HEK293 (cell line): ENCODE results near the gene CXCL8.

Experiments used
- CTCF ChIA-PET: fragments of 350-600 bp; formaldehyde crosslinking; extraction: SDS; loops from one replicate; lab custom pipeline; 2021; ENCODE audit warnings: antibody characterized with exemption; lab: Yijun Ruan, JAX
- POLR2A ChIA-PET: fragments of 300-600 bp; formaldehyde crosslinking; extraction: SDS; loops from one replicate; lab custom pipeline; 2020; ENCODE audit warnings: antibody characterized with exemption, inconsistent platforms; lab: Yijun Ruan, JAX
- H3K27ac ChIP-seq: fragments of 200-500 bp; sonication (Bioruptor generic); 2 replicates; pipeline ENCODE4 v1.5.1; 2014; ENCODE audit warnings: low read depth, low read length, control low read depth, inconsistent platforms; ENCODE audit errors: extremely low read depth
- H3K36me3 ChIP-seq, 2 experiments: fragments of 200-500 bp in 1 of 2; sonication (Bioruptor generic) in 1 of 2; 1 replicate in 1 of 2; 2 replicates in 1 of 2; pipeline ENCODE4 v1.5.1; 2014 to 2017; ENCODE audit warnings: inconsistent platforms in 2 of 2, low read length in 2 of 2; ENCODE audit not compliant: control insufficient read depth in 2 of 2, insufficient read depth in 1 of 2
- H3K4me1 ChIP-seq: fragments of 200-500 bp; sonication (Bioruptor generic); 2 replicates; pipeline ENCODE4 v1.5.1; 2014; ENCODE audit warnings: mild to moderate bottlenecking, low read length, inconsistent platforms; ENCODE audit not compliant: control insufficient read depth, insufficient read depth
- H3K4me3 ChIP-seq: 2 replicates; pipeline ENCODE4 v1.5.1; 2011; ENCODE audit warnings: low read depth, mild to moderate bottlenecking, control low read depth, low read length, moderate library complexity
- H3K9me3 ChIP-seq: fragments of 200-500 bp; sonication (Bioruptor generic); 2 replicates; pipeline ENCODE4 v1.5.1; 2014; ENCODE audit warnings: low read depth, low read length, inconsistent platforms; ENCODE audit not compliant: control insufficient read depth, insufficient read depth
- IKZF3 ChIP-seq: fragments of 450-650 bp; IDR thresholded peaks from 2 replicates; pipeline ENCODE4 v1.5.0; 2018; ENCODE audit warnings: missing biosample characterization, mild to moderate bottlenecking, missing genetic modification characterization, moderate library complexity
- KLF7 ChIP-seq: fragments of 450-650 bp; formaldehyde crosslinking; IDR thresholded peaks from 2 replicates; pipeline ENCODE4 v1.5.1; 2016; ENCODE audit warnings: missing biosample characterization, missing genetic modification characterization, borderline replicate concordance
- MYNN ChIP-seq: fragments of 450-650 bp; formaldehyde crosslinking; IDR thresholded peaks from 2 replicates; pipeline ENCODE4 v1.5.1; 2016; ENCODE audit warnings: missing biosample characterization, missing genetic modification characterization, borderline replicate concordance
- PBX3 ChIP-seq: sonication (generic); formaldehyde crosslinking; IDR thresholded peaks from 2 replicates; pipeline ENCODE4 v1.8.1; 2022; ENCODE audit warnings: mild to moderate bottlenecking, moderate library complexity, missing genetic modification reagents
- SALL2 ChIP-seq: fragments of 450-650 bp; formaldehyde crosslinking; IDR thresholded peaks from 2 replicates; pipeline ENCODE4 v1.5.0; 2017; ENCODE audit warnings: missing biosample characterization, mild to moderate bottlenecking, missing genetic modification characterization, borderline replicate concordance
- SP3 ChIP-seq: fragments of 450-650 bp; formaldehyde crosslinking; IDR thresholded peaks from 2 replicates; pipeline ENCODE4 v1.5.1; 2016; ENCODE audit warnings: missing biosample characterization, missing genetic modification characterization
- TCF7L2 ChIP-seq: IDR thresholded peaks from 2 replicates; pipeline ENCODE4 v1.6.1; 2011; ENCODE audit warnings: low read depth, mild to moderate bottlenecking, inconsistent platforms, low read length, moderate library complexity, borderline replicate concordance
- TRIM28 ChIP-seq: IDR thresholded peaks from 2 replicates; pipeline ENCODE4 v1.6.1; 2011; ENCODE audit warnings: low read length, control low read depth, borderline replicate concordance
- ZBTB10 ChIP-seq: fragments of 450-650 bp; formaldehyde crosslinking; IDR thresholded peaks from 2 replicates; pipeline ENCODE4 v1.5.1; 2016; ENCODE audit warnings: missing biosample characterization, missing genetic modification characterization
- ZBTB21 ChIP-seq: fragments of 450-650 bp; formaldehyde crosslinking; IDR thresholded peaks from 2 replicates; pipeline ENCODE4 v1.5.1; 2017; ENCODE audit warnings: missing biosample characterization, missing genetic modification characterization
- ZBTB44 ChIP-seq: fragments of 450-650 bp; IDR thresholded peaks from 2 replicates; pipeline ENCODE4 v1.5.1; 2018; ENCODE audit warnings: missing biosample characterization, mild to moderate bottlenecking, missing genetic modification characterization
- ZBTB6 ChIP-seq: fragments of 450-650 bp; formaldehyde crosslinking; IDR thresholded peaks from 2 replicates; pipeline ENCODE4 v1.5.1; 2017; ENCODE audit warnings: missing biosample characterization, missing genetic modification characterization
- ZBTB8A ChIP-seq: fragments of 450-650 bp; formaldehyde crosslinking; IDR thresholded peaks from 2 replicates; pipeline ENCODE4 v1.5.1; 2016; ENCODE audit warnings: missing biosample characterization, missing genetic modification characterization
- ZNF121 ChIP-seq: fragments of 450-650 bp; formaldehyde crosslinking; IDR thresholded peaks from 2 replicates; pipeline ENCODE4 v1.5.1; 2016; ENCODE audit warnings: missing biosample characterization, missing genetic modification characterization
- ZNF140 ChIP-seq: fragments of 450-650 bp; formaldehyde crosslinking; IDR thresholded peaks from 2 replicates; pipeline ENCODE4 v1.5.1; 2016; ENCODE audit warnings: missing biosample characterization, missing genetic modification characterization
- ZNF16 ChIP-seq: fragments of 450-650 bp; formaldehyde crosslinking; IDR thresholded peaks from 2 replicates; pipeline ENCODE4 v1.5.1; 2016; ENCODE audit warnings: low read depth, missing biosample characterization, missing genetic modification characterization
- ZNF24 ChIP-seq: fragments of 450-650 bp; formaldehyde crosslinking; IDR thresholded peaks from 2 replicates; pipeline ENCODE4 v1.5.1; 2016; ENCODE audit warnings: missing biosample characterization, missing genetic modification characterization
- ZNF26 ChIP-seq: fragments of 450-650 bp; formaldehyde crosslinking; IDR thresholded peaks from 2 replicates; pipeline ENCODE4 v1.5.1; 2016; ENCODE audit warnings: missing biosample characterization, missing genetic modification characterization
- ZNF324 ChIP-seq: fragments of 450-650 bp; formaldehyde crosslinking; IDR thresholded peaks from 2 replicates; pipeline ENCODE4 v1.5.1; 2016; ENCODE audit warnings: missing biosample characterization, missing genetic modification characterization
- ZNF335 ChIP-seq: fragments of 450-650 bp; formaldehyde crosslinking; conservative IDR thresholded peaks from 2 replicates; pipeline ENCODE4 v1.5.1; 2016; ENCODE audit warnings: missing biosample characterization, missing genetic modification characterization
- ZNF423 ChIP-seq: fragments of 450-650 bp; formaldehyde crosslinking; IDR thresholded peaks from 2 replicates; pipeline ENCODE4 v1.5.1; 2016; ENCODE audit warnings: missing biosample characterization, missing genetic modification characterization
- ZNF426 ChIP-seq: fragments of 450-650 bp; formaldehyde crosslinking; IDR thresholded peaks from 2 replicates; pipeline ENCODE4 v1.5.1; 2017; ENCODE audit warnings: missing biosample characterization, missing genetic modification characterization, mild to moderate bottlenecking, inconsistent platforms, moderate library complexity
- ZNF580 ChIP-seq: fragments of 450-650 bp; formaldehyde crosslinking; IDR thresholded peaks from 2 replicates; pipeline ENCODE4 v1.5.1; 2016; ENCODE audit warnings: missing biosample characterization, missing genetic modification characterization
- ZNF623 ChIP-seq: fragments of 450-650 bp; formaldehyde crosslinking; IDR thresholded peaks from 2 replicates; pipeline ENCODE4 v1.5.1; 2016; ENCODE audit warnings: missing biosample characterization, missing genetic modification characterization
- ZNF645 ChIP-seq: fragments of 450-650 bp; formaldehyde crosslinking; IDR thresholded peaks from 2 replicates; pipeline ENCODE4; 2016; ENCODE audit warnings: missing biosample characterization, missing genetic modification characterization
- ZNF658 ChIP-seq: fragments of 450-650 bp; formaldehyde crosslinking; IDR thresholded peaks from 2 replicates; pipeline ENCODE4; 2016; ENCODE audit warnings: missing biosample characterization, missing genetic modification characterization
- ZNF664 ChIP-seq: fragments of 450-650 bp; formaldehyde crosslinking; IDR thresholded peaks from 2 replicates; pipeline ENCODE4 v1.5.1; 2016; ENCODE audit warnings: missing biosample characterization, missing genetic modification characterization
- ZNF777 ChIP-seq: fragments of 450-650 bp; formaldehyde crosslinking; IDR thresholded peaks from 2 replicates; pipeline ENCODE4 v1.5.1; 2017; ENCODE audit warnings: missing biosample characterization, missing genetic modification characterization, borderline replicate concordance

The CXCL8 gene

GRCh38 chr4:73731968-73732610 is 8.3 kb upstream of the CXCL8 start (continued):
- TF ChIP-seq ZNF623 (no peak), ZNF664 (tag by site-specific recombination) (no peak), ZBTB8A (no peak), ZNF24 (tag by site-specific recombination) (no peak), ZNF26 (tag by site-specific recombination) (no peak), ZNF658 (tag by site-specific recombination) (no peak), ZNF426 (tag by site-specific recombination) (no peak), ZNF777 (no peak), TCF7L2 (no peak), ZBTB10 (tag by site-specific recombination) (no peak), SP3 (no peak), ZNF121 (tag by site-specific recombination) (no peak)

- Histone ChIP-seq H3K4me1 (no peaks in the 10 kb centered on the region; the same call in 1 of the 2 replicates), H3K4me3 (no peak overlapping the region), H3K36me3 (no peaks in the 10 kb centered on the region), H3K9me3 (no peaks in the 10 kb centered on the region), H3K27ac (no peak overlapping the region)
- POLR2A ChIA-PET = no interaction called here
- TF ChIP-seq ZBTB21 (no peak), IKZF3 (tag by site-specific recombination) (no peak), ZNF140 (no peak), ZNF426 (tag by site-specific recombination) (no peak), ZNF580 (tag by site-specific recombination) (no peak), TRIM28 (no peak), ZNF645 (tag by site-specific recombination) (no peak), ZBTB44 (no peak), ZBTB6 (tag by site-specific recombination) (no peak), KLF7 (tag by site-specific recombination) (no peak), MYNN (tag by site-specific recombination) (no peak), ZNF16 (tag by site-specific recombination) (no peak), PBX3 (CRISPR knock-in tag) (no peak), ZNF324 (tag by site-specific recombination) (no peak), ZNF335 (tag by site-specific recombination) (no peak), SALL2 (tag by site-specific recombination) (no peak), ZNF423 (no peak)
- CTCF ChIA-PET = no interaction called here
Observed at GRCh38 chr4:73732759-73733431, 7.5 kb upstream of the CXCL8 start.
